GM20431 (cell line): ENCODE measurements around the gene LMTK3.

ENCODE experiments used
- in situ Hi-C: fragments of 300-500 bp; cut with MseI, MboI; formaldehyde crosslinking; loops from one replicate; pipeline ENCODE4 v1.15.0; 2020; ENCODE audit warnings: low sequenced_read_pairs; ENCODE audit not compliant: unreplicated experiment

Gene LMTK3

GRCh38 chr19:48508729-48509411 lies 2.8 kb downstream of the LMTK3 start:
- in situ Hi-C loops, result no loop called here

GRCh38 chr19:48507911-48508439 lies 3.7 kb downstream of the LMTK3 start:
- in situ Hi-C loops, result no loop called here

GRCh38 chr19:48506138-48506733 lies 5.4 kb downstream of the LMTK3 start:
- in situ Hi-C loops, result no loop called here

- in situ Hi-C loops, result no loop called here
These were observed 9.2 kb downstream of the LMTK3 start for GRCh38 chr19:48502350-48503018.

- in situ Hi-C loops, result no loop called here
These were observed 9.9 kb downstream of the LMTK3 start for GRCh38 chr19:48501494-48502349.

GRCh38 chr19:48500830-48501493 lies 10.7 kb downstream of the LMTK3 start:
- in situ Hi-C loops, result no loop called here

- in situ Hi-C loops, result no loop called here
These were observed 12.1 kb downstream of the LMTK3 start for GRCh38 chr19:48499316-48500090.

- in situ Hi-C loops, result no loop called here
These were observed 12.9 kb downstream of the LMTK3 start for GRCh38 chr19:48498595-48499311.

GRCh38 chr19:48497728-48498594 lies 13.7 kb downstream of the LMTK3 start:
- in situ Hi-C loops, result no loop called here

- in situ Hi-C loops, result no loop called here
These were observed 14.5 kb downstream of the LMTK3 start for GRCh38 chr19:48496959-48497727.

- in situ Hi-C loops, result no loop called here
These were observed 16.2 kb downstream of the LMTK3 start for GRCh38 chr19:48495396-48495795.

- in situ Hi-C loops, result no loop called here
These were observed 17.8 kb downstream of the LMTK3 start for GRCh38 chr19:48493718-48494401.

- in situ Hi-C loops, result no loop called here
These were observed 18.5 kb downstream of the LMTK3 start for GRCh38 chr19:48492925-48493717.

GRCh38 chr19:48491793-48492123 lies 19.9 kb downstream of the LMTK3 start:
- in situ Hi-C loops, result no loop called here

- in situ Hi-C loops, result no loop called here
These were observed 20.4 kb downstream of the LMTK3 start for GRCh38 chr19:48490981-48491792.
